ENCODE data around the gene CCR6. TPM values are rescaled to one million over a fixed set of nuclear protein-coding genes. Genes with fewer than 3 reads are reported as not detected.

The CCR6 gene
- total and polyA plus RNA-seq, 2 of the 13 experiments (the other 11 are each of a cell fraction or from before 2014, with no cell fraction given) = 4.5 to 8.7 TPM

GRCh38 chr6:167140589-167141474 is 17.9 kb downstream of the CCR6 start (continued):
- TF ChIP-seq KMT2A (CRISPR knock-in tag; IDR thresholded peaks at IDR 0.05) (no peak), ZBTB20 (CRISPR knock-in tag; IDR thresholded peaks at IDR 0.05; ENCODE audit: borderline replicate concordance, low read depth) (no peak), ATF1 (CRISPR knock-in tag; IDR thresholded peaks at IDR 0.05) (no peak), ZNF570 (CRISPR knock-in tag; IDR thresholded peaks at IDR 0.05; ENCODE audit: borderline replicate concordance) (no peak), HNF1A (IDR thresholded peaks at IDR 0.05; ENCODE audit: low read depth) (no peak), HNF1A (CRISPR knock-in tag; IDR thresholded peaks at IDR 0.05; ENCODE audit: borderline replicate concordance) (0 out of 2 replicates have a peak, but pooled peaks have one; percentile 39), GABPA (IDR thresholded peaks at IDR 0.05; ENCODE audit: low read depth, low read length) (no peak), GABPA (CRISPR knock-in tag; IDR thresholded peaks at IDR 0.05; ENCODE audit: low read depth) (no peak), UBTF (CRISPR knock-in tag; IDR thresholded peaks at IDR 0.05) (peak; percentile 6), TBP (CRISPR knock-in tag; IDR thresholded peaks at IDR 0.05) (no peak), TGIF2 (CRISPR knock-in tag; IDR thresholded peaks at IDR 0.05) (0 out of 2 replicates have a peak, but pooled peaks have one; percentile 33), GABPB1 (CRISPR knock-in tag; IDR thresholded peaks at IDR 0.05) (no peak), TBX2 (CRISPR knock-in tag; IDR thresholded peaks at IDR 0.05; ENCODE audit: borderline replicate concordance) (0 out of 2 replicates have a peak, but pooled peaks have one; percentile 17), KDM5A (IDR thresholded peaks at IDR 0.05; ENCODE audit: borderline replicate concordance, low read length) (no peak), ZNF337 (CRISPR knock-in tag; IDR thresholded peaks at IDR 0.05; ENCODE audit: borderline replicate concordance, low read depth) (no peak), NFATC3 (CRISPR knock-in tag; IDR thresholded peaks at IDR 0.05) (no peak), ATF4 (CRISPR knock-in tag; IDR thresholded peaks at IDR 0.05) (peak in 1 of 2 experiments; percentile 70; a peak in 2 of 4 replicates), MXD4 (CRISPR knock-in tag; IDR thresholded peaks at IDR 0.05) (no peak), PAWR (CRISPR knock-in tag; IDR thresholded peaks at IDR 0.05; ENCODE audit: borderline replicate concordance) (no peak), KDM4B (CRISPR knock-in tag; IDR thresholded peaks at IDR 0.05) (no peak), ZNF850 (CRISPR knock-in tag; conservative IDR thresholded peaks at IDR 0.05) (no peak), ZNF124 (CRISPR knock-in tag; IDR thresholded peaks at IDR 0.05) (no peak), NBN (conservative IDR thresholded peaks at IDR 0.05) (no peak)

Data from HepG2 (cell line).